HG03378 (cell line): Measurements from ENCODE around the gene ARID1B.
"Not testable (repeated sequence)": the region's sequence is repeated elsewhere in the genome, so short reads cannot be mapped to it uniquely, and the experiment has no call there.

Source experiments
- ATAC-seq: cut with Tn5 transposase; IDR thresholded peaks from one replicate; pipeline ENCODE4 v1.9.1; 2021; ENCODE audit warnings: mild to moderate bottlenecking, moderate library complexity; ENCODE audit not compliant: unreplicated experiment

The ARID1B gene

DNA sequence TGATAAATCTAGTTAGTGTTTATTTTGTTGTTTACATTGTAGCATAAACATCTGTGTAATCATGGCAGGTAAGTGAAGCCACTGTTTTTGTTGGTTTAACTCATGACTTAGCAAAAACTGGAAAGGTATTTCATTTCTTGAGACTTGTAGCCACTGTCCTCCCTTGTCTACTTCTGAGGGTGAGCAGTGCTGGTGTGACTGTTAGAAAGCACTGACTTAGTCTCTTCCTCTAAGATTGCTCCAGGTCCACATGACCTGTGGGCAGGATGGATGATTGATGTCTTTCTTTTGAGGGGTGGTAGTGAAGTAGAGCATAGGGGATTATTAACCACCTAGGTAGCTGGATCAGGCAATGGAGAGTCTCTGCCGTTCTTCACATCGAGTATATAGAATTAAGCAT lies 203.8 kb downstream of the ARID1B start:
- ATAC-seq: no peak

DNA sequence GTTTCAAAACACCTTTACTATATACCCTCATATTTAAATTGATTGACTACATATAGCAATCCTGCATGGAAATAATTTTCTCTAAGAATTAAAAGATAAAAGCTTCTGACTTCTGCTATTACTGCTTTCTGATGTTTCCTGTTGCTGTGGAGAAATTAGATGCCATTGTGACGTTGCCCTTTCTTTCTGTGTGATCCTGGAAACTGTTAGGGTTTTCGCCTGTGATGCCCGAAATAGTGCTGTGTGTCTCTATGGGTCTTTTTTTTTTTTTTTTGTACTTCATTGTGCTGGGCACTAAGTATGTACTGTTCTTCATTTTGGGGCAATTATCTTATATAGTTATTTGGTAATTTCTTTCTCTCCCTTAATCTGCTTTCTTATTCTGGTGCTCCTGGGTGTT lies 205.0 kb downstream of the ARID1B start:
- ATAC-seq: no peak

DNA sequence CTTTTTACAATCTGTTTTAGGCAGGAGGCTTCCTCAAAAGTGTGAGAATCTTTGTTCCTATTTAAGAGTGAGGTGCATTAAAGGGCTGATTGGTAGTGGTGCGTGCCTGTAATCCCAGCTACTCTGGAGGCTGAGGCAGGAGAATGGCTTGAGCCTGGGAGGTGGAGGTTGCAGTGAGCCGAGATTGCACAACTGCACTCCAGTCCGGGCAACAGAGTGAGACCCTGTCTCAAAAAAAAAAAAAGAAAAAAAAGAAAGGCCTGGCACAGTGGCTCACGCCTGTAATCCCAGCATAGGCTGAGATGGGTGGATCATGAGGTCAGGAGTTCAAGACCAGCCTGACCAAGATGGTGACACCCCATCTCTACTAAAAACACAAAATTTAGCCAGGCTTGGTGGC lies 205.7 kb downstream of the ARID1B start:
- ATAC-seq: not testable (repeated sequence)

DNA sequence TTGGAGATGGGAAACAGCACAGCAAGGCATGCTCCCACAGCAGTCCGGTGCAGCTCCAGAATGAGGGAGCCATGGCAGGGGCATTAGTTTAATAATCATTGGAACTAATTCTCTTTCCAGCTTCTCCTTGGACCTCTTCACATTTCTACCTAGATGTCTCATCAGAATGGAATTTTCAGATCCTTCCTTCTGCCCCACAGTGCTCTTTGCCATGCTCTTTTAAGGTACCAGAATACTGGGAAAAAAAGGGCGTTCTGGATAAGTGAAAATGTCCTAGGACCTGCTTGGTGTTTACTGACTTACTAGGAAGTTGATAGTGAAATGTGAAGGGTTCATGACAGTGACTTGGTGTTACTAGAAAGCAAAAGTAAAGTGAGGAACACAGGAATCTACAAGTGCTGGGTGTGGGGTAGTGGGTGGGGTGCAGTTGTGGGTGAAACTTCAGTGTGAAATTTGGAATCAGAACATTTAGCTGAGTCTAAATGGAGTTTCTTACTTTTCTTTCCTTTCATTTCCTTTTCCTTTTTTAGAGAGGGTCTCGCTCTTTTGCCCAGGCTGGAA lies 207.1 kb downstream of the ARID1B start:
- no peak for ATAC-seq

DNA sequence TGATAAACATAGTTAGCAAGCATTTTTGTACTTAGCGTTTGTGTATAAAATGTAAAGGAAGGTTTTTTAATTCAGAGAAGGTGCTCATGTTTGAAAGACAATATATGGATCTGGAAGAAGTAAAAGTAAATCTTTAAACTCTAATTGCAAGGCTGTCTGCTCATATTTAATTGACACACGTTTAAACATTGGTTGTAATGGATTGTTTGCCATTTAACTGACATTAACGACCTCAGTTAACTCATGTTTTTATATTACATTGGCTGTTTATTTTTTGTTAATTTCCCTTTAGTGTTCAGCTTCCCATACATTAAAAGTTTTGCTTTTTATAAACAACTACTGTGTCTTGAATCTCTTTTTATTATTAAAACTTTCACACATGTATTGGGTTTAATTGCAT lies 208.1 kb downstream of the ARID1B start:
- ATAC-seq: no peak

DNA sequence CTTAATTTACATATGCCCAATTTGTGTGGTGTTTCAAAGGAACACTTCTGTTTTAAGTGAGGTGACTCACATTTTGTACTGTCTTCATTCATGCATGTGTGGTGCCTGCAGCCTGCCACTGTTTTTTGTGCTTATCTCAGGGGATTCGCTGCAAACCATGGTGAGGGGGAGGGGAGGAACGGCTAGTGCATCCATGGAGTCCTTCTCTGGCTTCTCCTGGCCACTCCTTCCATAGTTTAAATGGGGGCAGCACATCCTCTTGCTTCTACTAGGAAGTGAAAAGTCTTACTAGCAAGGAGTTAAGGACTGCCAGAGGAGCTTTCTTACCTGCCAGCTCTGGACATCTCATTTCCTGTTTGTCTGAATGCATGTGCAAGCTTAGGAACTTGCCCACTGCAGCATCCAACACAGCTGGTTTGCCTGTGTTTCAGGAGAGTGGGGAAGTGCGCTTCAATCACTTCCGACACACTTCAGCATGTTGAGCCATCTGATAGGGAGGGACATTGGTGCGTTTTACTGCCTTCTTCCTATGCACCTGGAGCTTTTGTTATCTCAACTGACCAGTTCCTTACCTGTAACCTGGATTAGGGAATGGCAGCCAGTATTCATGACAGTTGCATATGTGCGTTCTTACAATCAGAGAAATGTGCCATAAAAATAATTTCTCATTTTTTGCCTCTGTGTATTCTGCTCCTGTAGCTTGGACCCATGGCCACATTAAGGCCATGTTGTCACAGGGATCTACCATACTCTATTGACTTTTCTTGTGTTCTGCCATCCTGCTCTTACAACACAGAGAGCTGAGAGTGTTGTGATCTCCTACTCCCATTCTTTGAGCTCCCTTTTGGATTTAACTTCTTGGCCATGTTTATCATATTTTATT lies 211.3 kb downstream of the ARID1B start:
- peak; percentile 82 for ATAC-seq

DNA sequence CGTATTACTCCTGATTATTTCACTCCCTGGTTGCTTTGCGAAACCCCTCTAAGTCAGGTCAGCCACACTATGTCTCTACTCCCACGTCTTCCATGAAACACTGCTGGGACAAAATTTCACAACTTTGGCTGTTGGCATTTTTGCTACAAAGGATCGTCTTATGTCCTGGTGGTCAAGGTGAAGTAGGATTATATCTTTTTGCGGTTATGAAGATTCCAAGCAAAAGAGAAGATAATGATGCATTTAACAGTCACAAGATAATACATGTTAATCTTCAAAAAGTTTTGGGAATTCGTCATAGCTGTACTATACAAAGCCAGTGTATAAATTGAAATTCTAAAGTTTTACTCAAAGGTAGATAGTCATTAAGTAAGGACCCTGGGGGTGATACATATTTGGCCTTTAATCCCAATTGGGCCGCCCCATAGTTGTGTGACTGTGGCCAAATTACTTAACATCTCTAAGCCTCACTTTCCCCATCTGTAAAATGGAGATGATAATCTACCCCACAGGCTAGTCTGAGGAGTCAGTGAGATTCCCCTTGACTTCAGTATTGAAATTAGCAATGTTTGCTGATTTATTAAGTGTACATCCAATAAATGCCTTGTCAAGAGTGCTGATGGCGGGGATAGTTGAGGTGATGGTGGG lies 212.1 kb downstream of the ARID1B start:
- no peak for ATAC-seq

DNA sequence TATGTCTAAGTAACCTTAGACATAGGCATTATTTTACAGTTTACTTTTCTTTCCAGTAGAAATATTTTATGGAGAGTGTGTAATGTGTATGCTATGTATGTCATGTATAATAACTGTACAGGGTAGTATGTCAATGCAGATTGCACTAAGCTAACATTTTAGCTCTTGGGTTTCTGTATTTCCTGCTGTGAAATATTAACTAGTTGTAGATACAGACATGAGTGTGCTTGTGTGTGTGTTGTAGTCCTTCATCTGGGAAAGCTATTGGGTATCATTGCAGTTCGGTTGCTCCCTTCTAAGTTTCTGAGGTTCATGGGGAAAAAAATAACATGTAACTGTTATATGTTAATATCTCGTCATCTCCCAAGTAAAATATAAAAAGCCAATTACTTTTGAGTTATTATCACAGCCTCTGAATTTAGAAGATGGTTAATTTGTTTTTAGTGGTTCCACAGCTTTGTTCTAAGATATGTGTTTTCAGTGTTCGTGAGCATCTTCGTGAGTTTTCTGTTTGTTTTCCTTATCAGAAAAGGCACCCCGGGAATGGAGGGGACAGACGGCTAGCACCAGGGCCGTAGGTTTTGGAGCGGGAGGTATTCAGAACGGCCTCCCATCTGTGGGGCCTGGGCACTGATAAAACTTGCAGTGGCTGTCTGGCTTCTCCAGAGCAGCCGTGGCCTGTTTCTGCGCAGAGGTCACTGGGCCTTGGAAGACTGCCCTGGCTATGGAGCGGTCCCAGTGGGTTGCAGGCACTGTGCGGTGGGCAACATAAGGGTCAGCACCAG lies 215.0 kb downstream of the ARID1B start:
- no peak for ATAC-seq

DNA sequence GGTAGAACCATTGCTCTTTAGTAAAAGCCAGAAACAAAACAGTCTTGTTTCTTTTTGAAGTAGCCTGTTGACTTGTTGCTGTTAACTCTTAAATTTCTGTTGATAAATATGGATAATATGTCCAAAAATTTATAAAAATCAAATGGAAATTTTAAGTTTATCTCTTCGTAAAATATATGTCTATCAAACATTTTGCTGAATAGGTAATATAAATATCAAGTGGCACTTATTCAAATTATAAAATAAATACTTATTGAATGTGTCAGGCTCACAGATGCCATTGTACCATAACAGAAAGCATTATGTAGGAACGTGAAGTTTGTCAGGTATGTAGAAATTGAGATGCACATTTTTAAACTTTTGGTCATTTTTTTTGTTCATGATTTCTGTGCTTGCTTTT lies 216.5 kb downstream of the ARID1B start:
- ATAC-seq: no peak

DNA sequence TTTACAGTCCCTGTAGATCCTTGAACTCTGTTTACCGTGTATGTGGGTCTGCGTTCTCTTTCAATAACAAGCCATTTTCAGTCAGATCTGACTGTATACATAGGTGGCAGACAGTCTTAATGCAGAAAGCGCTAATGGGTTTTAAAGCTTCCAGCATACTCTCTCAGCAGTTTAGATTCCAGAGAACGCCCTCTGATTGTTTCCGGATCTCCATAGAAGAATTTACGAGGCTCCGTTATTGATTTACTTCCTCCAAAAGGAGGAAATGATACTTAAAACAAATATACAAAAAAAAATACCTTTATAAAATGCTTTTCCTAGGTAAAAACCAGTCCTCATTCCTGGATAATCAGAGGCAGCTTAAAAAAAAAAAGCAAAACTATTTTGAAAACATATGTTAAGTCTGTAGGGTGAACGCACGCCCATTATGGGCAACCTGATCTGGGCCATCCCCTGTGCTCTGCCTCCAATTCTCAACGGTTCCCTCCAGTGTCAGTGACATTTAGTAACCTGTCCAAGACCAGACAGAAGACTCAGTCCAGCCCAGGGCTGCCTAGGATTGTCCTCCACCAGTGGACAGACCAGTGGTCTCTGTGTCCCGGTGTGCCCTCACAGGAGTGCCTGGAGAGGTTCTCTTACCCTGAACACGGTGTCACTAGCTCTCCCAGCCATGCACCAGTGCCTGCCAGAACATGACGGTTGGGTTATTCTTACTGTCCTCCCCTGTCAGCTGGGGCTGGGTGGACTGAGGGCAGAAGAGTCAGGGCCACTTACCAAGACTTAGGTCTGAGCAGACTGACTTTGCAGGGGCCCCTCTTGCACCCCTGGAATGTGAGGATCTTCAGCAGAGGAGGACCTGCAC lies 217.3 kb downstream of the ARID1B start:
- ATAC-seq: no peak

DNA sequence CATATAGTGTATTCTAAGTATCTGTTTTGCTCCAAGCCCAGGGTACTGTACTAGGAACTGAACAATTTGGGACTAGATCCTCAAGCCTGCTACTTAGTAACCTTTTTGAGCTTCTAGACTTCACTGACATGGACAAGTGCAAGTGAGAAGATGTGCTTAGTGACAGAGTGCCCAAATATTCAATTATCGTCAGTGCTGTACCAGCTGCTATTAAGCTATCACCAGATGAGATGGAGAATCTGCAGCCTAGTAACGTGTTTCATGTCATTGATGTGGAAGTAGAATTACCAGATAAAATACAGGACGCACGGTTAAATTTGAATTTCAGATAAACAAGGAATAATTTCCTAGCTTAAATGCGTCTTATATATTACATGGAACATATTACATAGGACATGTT lies 218.3 kb downstream of the ARID1B start:
- no peak for ATAC-seq

DNA sequence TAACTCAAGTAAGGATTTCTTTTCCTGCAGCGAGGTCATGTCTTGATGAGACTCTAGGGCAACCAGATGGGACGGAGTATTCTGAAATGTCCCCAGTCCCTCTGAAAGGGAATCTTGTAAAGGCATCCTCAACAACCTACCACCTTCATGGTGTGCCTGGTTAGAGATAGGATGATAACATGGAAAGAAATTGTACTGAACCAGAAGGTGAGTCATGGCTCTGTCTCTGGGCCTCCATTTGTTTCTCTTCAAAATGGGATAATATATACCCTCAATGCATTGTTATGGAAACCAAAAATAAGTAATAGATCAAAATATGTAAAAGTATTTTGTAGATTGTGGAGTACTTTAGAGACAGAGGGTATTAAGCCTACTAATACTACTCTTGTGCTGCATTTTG lies 219.1 kb downstream of the ARID1B start:
- ATAC-seq: no peak

DNA sequence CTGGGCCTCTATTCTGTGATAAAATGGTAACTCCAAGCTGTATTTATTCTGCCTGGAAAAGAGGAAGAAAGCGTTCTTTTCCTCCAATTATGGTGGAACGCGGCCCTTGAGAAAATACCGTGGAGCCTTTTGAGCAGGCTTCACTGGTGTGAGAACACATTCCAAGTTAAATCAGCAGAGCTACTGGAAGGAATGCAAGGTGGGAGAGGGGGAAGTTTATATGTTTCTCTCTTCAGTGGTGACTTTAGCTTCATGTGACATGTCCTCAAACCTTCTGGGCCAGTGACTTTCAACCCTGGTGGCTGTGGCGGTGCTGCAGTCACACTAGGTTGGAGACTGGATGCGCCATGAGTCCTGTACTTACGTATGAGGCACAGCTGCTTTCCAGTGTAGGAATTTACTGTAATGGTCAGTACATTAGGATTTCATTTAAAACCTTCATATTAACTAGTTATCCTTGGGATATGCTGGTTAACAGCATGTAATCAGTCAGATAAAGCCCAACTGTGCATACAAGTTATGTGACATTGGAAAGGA lies 221.7 kb downstream of the ARID1B start:
- ATAC-seq: no peak

DNA sequence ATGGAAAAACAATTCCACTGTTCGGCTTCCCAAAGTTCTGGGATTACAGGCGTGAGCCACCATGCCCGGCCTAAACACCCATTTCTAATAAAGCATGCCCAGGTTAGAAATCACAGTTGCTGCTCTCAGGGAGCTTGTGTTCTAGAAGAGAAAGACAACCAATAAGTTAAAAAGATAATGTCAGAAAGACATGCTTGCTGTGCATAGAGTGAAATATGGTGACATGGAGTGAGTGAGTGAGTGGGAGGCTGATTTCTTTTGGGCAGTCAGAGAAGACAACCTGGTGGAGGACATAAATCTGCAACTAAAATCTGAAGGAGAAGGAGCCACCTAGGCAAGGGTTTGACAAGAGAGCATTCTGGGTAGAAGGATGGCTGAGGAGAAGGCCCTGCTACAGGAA lies 222.6 kb downstream of the ARID1B start:
- no peak for ATAC-seq

DNA sequence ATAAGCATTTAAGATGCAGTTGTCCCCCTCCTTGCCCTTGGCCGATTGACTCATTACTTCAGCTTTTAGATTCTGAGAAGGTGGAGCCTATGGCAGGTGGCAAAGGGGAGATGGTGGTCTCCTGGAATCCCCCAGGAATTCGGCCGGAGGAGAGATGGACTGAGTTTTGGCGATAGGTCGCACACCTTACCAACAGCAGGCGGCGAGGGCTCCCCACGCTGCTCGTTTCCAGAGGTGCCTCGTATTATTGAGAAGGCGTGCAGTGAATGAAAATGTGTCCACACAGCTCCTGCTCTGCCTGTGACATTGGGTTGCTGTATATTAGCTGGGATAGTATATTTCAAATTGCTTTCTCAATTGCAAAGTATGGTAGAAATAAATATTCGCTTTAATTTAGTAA lies 224.5 kb downstream of the ARID1B start:
- ATAC-seq: no peak

DNA sequence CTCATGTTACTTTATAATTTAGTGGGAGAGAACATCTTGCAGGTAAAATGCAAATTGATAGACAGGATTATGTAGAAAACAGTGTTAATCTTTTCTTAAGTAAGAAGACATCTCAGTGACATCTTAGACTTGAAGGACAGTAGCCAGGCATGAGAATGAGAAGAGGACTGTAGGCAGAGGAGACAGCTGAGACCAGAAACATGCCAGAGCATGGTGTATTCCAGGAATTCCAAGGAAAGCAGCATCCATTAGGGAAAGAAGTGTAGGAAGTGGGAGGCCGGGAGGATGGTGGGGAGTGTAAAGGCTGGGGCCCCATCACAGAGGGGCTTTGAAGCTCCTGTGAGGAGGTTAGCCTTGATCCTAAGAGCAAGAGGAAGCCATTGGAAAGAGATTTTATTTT lies 225.6 kb downstream of the ARID1B start:
- ATAC-seq: no peak

DNA sequence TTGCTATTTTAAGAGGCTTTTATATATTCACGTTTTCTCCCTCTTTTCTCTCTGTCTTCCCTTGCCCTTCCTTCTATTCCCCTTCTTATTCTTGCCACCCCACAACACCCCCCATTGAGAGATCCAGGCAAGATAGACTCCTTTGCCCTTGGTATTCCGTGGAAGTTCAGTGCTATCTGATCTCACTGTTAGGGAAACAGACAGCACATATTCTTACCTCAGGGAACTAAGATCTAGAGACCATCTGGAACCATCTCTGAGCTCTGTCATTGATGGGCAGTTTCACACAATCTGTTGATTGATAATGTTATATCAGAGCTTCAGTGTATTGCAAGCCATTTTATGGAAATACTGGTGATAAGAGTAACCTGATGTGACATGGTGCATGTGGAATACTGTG lies 228.8 kb downstream of the ARID1B start:
- ATAC-seq: no peak

DNA sequence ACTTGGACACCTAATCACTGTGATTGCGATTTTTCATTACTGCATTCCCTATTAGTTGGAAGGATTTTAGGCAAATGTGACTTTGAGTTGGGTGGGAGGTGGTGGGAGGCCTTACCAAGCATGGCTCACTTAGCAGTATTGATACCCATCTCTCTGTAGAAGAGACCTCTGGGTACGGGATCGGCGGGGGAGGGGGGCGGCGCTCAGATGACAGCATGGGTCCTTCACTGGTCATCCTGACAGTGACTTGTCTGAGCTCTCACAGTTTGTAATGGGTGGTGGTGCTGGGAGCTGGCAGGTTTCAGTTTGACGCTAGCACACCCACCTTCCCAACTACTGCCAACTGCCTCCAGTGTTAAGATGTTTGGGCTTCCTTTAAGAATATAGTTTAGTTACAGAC lies 231.4 kb downstream of the ARID1B start:
- no peak for ATAC-seq

DNA sequence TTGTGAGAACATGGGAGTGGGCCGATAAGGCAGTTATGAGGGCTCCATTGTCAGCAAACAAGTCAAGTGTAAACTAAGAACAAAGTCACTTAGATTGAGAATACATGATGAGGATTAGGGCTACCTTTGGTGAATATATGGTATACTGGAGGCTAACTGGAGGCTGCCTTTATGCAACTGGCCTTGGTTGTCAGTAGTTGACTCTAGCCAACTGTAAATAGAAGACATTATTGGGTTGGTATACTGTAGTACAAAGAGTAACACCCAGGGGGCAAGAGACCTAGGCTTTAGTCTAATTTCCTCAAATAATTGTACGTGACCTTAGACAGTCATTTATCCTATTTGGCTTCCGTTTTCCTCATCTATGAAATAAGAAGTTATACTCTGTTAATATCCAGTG lies 235.2 kb downstream of the ARID1B start:
- no peak for ATAC-seq

DNA sequence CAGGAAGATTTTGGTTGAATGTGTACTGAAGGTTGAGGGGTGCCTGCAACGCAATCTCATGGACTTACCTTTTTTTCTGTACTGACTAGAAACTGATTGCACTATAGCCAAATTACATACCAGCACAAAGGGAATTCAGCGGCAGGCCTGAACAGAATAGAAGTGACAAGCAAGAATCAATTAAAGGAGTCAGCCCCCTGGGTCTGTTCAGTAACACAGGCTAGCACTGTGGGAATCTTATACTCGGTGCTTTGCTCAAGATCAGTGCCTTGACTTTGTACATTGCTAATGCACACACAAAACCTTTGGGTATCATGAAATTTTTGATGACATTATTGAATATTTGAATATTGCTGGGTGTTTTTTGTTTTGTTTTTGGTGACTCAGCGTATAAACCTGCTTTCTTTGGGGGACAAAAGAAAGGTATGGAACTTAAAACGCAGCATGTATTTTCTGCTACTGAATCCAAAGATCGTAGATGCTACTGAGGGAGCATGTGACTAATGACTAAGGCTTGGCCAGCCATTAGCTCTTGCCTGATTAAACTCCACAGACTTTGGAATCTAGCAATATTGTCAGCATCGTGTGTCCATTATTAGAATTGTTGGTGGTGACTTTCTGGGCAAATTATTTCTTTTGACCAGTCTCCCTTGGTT lies 236.6 kb downstream of the ARID1B start:
- no peak for ATAC-seq
